GM23248 (cell line): ENCODE data around the gene RBM34.

Experiments
- EZH2 ChIP-seq: fragments of 200-600 bp; sonication (generic); IDR thresholded peaks from 2 replicates; pipeline ENCODE4 v1.6.1; 2018; ENCODE audit warnings: antibody characterized with exemption, mild to moderate bottlenecking; ENCODE audit not compliant: insufficient read depth, poor library complexity, severe bottlenecking
- EZH2phosphoT487 ChIP-seq: fragments of 200-600 bp; sonication (generic); IDR thresholded peaks from 2 replicates; pipeline ENCODE4 v1.6.1; 2018; ENCODE audit warnings: antibody characterized with exemption, moderate library complexity, mild to moderate bottlenecking, low read depth; ENCODE audit not compliant: insufficient read depth

- TF ChIP-seq EZH2 = no peak
- TF ChIP-seq EZH2phosphoT487 = no peak
Measured at GRCh38 chr1:235151033-235151432, 10.0 kb downstream of the RBM34 start.
